ENCODE results near the gene SLC5A8.

GRCh38 chr12:101243074-101243473, 33.0 kb upstream of the SLC5A8 start:
- TF ChIP-seq POLR2A (IDR thresholded peaks at IDR 0.05; ENCODE audit: low read depth, low read length), result no peak
- TF ChIP-seq POLR2AphosphoS5 (IDR thresholded peaks at IDR 0.05; ENCODE audit: low read depth, low read length), result no peak
- no peak for TF ChIP-seq PAX5 (IDR thresholded peaks at IDR 0.05; ENCODE audit: insufficient read depth, low read length, severe bottlenecking)

Measured in GM12891 (cell line).